Endothelial cell of umbilical vein (primary cell): Measurements from ENCODE around the gene SMIM24.

Experiments used
- EZH2 ChIP-seq: IDR thresholded peaks from 2 replicates; pipeline ENCODE4 v1.6.1; 2012; ENCODE audit warnings: borderline replicate concordance, low read depth, mild to moderate bottlenecking, moderate library complexity, low read length, inconsistent platforms; ENCODE audit not compliant: severe bottlenecking
- JUN ChIP-seq: IDR thresholded peaks from 2 replicates; pipeline ENCODE4 v1.6.1; 2011; ENCODE audit warnings: borderline replicate concordance, low read depth; ENCODE audit not compliant: insufficient read length, insufficient read depth
- MYC ChIP-seq: IDR thresholded peaks from one replicate; pipeline ENCODE4 v1.6.1; 2011; ENCODE audit warnings: mild to moderate bottlenecking, low read depth, low read length
- TF ChIP-seq, protein P1 (sequence below), 2 donors: IDR thresholded peaks; 1 replicate in 1 of 2; 2 replicates in 1 of 2; pipeline ENCODE4 v1.5.1; 2011; ENCODE audit warnings: low read length in 2 of 2, mild to moderate bottlenecking in 2 of 2, moderate library complexity in 2 of 2, control low read depth in 1 of 2, inconsistent platforms in 1 of 2, low read depth in 1 of 2; ENCODE audit not compliant: insufficient read depth in 1 of 2; ENCODE audit errors: extremely low read depth in 1 of 2
- TF ChIP-seq, protein P2 (sequence below): IDR thresholded peaks from 2 replicates; pipeline ENCODE4 v1.6.1; 2011; ENCODE audit not compliant: insufficient read depth, insufficient read length

DNA sequence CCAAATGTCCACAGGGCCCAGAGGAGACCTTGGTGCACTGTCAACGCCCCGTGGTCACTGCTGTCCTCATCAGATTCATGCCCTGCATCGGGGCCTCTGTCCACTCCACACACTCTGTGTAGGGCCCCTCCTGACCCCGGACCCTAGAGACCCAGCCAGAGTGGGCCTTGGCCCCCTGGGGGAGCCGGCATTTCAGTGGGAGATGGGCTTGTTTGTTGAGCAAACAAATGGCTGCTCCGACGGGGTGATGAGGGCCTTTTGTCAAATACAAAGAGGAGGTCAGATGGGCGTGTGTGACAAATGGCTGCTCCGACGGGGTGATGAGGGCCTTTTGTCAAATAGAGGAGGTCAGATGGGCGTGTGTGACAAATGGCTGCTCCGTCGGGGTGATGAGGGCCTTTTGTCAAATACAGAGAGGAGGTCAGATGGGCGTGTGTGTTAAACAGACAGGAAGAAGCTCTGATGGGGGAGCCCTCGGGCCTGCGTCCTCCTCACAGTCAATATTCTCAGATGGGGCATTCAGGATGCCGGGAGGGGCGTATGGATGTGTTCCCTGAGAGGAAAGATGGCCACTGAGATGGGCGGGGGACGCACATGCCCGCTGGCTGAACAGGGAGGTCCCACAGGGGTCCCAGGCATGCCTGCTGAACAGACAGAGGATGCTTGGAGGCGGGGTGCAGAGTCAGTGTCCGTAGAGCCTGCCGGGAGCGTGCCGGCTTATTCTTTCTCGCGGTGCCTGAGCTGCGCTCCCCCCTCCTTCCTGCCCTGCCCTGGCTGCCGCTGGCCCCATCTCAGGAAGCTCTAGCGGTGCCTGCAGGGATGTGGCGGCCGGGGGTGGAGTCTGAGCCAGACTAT, 36.3 kb downstream of the SMIM24 start:
- TF ChIP-seq JUN (no peak), MYC (peak; percentile 9), EZH2 (no peak)
- TF ChIP-seq, protein P1, sequence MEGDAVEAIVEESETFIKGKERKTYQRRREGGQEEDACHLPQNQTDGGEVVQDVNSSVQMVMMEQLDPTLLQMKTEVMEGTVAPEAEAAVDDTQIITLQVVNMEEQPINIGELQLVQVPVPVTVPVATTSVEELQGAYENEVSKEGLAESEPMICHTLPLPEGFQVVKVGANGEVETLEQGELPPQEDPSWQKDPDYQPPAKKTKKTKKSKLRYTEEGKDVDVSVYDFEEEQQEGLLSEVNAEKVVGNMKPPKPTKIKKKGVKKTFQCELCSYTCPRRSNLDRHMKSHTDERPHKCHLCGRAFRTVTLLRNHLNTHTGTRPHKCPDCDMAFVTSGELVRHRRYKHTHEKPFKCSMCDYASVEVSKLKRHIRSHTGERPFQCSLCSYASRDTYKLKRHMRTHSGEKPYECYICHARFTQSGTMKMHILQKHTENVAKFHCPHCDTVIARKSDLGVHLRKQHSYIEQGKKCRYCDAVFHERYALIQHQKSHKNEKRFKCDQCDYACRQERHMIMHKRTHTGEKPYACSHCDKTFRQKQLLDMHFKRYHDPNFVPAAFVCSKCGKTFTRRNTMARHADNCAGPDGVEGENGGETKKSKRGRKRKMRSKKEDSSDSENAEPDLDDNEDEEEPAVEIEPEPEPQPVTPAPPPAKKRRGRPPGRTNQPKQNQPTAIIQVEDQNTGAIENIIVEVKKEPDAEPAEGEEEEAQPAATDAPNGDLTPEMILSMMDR (IDR thresholded peaks at IDR 0.05; ENCODE audit: extremely low read depth in 1 of 2, insufficient read depth in 1 of 2, low read depth in 1 of 2, low read length in 2 of 2): no peak
- TF ChIP-seq, protein P2, sequence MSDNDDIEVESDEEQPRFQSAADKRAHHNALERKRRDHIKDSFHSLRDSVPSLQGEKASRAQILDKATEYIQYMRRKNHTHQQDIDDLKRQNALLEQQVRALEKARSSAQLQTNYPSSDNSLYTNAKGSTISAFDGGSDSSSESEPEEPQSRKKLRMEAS: no peak
